PC-3 (cell line): ENCODE results near the gene FAM53B. TPM values are rescaled to one million over a fixed set of nuclear protein-coding genes. Genes with fewer than 3 reads are reported as not detected.

Experiments used
- ATAC-seq: fragments of 200-7000 bp; cut with Tn5 transposase; 2 replicates; pipeline ENCODE4 v1.9.1; 2020; ENCODE audit warnings: mild to moderate bottlenecking, moderate library complexity
- BruUV-seq: library from RNA; stranded (reverse); fragments of 400-500 nt; replicated peaks from 2 replicates; lab custom pipeline; 2021; lab: Mats Ljungman, UMichigan
- CTCF ChIA-PET: fragments of 300-600 bp; sonication (Branson Sonifier 250); formaldehyde crosslinking; loops from one replicate; lab custom pipeline; 2022; ENCODE audit warnings: antibody characterized with exemption; lab: Charles Lee
- POLR2A ChIA-PET: fragments of 300-600 bp; sonication (Branson Sonifier 250); formaldehyde crosslinking; loops from one replicate; lab custom pipeline; 2022; ENCODE audit warnings: antibody characterized with exemption; ENCODE audit not compliant: unreplicated experiment; lab: Charles Lee
- DNase-seq: peaks from one replicate; pipeline ENCODE4 v3.0.0-alpha.2; 2015
- H2AFZ ChIP-seq: fragments of 300-600 bp; sonication (generic); 2 replicates; pipeline ENCODE4 v1.6.0; 2016; ENCODE audit warnings: antibody characterized with exemption, low read length
- H3F3A ChIP-seq: fragments of 300-600 bp; sonication (generic); one replicate; pipeline ENCODE4 v1.6.0; 2017; ENCODE audit warnings: antibody characterized with exemption, low read length, control low read depth, mild to moderate bottlenecking; ENCODE audit not compliant: unreplicated experiment
- H3K27ac ChIP-seq: fragments of 300-600 bp; sonication (generic); 2 replicates; pipeline ENCODE4 v1.5.1; 2016; ENCODE audit warnings: mild to moderate bottlenecking, low read length
- H3K27me3 ChIP-seq: fragments of 300-600 bp; sonication (generic); 2 replicates; pipeline ENCODE4 v1.6.1; 2016; ENCODE audit warnings: low read length, mixed read lengths
- H3K36me3 ChIP-seq: fragments of 300-600 bp; sonication (generic); 2 replicates; pipeline ENCODE4 v1.6.1; 2016; ENCODE audit warnings: low read depth, mixed run types, low read length, mixed read lengths
- H3K4me1 ChIP-seq: fragments of 300-600 bp; sonication (generic); 2 replicates; pipeline ENCODE4 v1.5.1; 2016; ENCODE audit warnings: low read length; ENCODE audit not compliant: insufficient read depth
- H3K4me2 ChIP-seq: fragments of 300-600 bp; sonication (generic); 2 replicates; pipeline ENCODE4 v1.6.0; 2016; ENCODE audit warnings: low read length
- H3K4me3 ChIP-seq: fragments of 300-600 bp; sonication (generic); 2 replicates; pipeline ENCODE4 v1.5.1; 2016; ENCODE audit warnings: mild to moderate bottlenecking, low read length, mixed read lengths
- H3K79me2 ChIP-seq: fragments of 300-600 bp; sonication (generic); 2 replicates; pipeline ENCODE4 v1.6.1; 2017; ENCODE audit warnings: low read length, mixed read lengths
- H3K9ac ChIP-seq: fragments of 300-600 bp; sonication (generic); 2 replicates; pipeline ENCODE4 v1.6.0; 2016; ENCODE audit warnings: mild to moderate bottlenecking, low read length
- H3K9me2 ChIP-seq: fragments of 300-600 bp; sonication (generic); replicated peaks from 2 replicates; pipeline ENCODE4 v1.6.1; 2016; ENCODE audit warnings: mixed run types, low read length, mixed read lengths
- H3K9me3 ChIP-seq: fragments of 300-600 bp; sonication (generic); 2 replicates; pipeline ENCODE4 v1.6.1; 2016; ENCODE audit warnings: low read length, mixed read lengths
- H4K20me1 ChIP-seq: fragments of 300-600 bp; sonication (generic); 2 replicates; pipeline ENCODE4 v1.6.1; 2016; ENCODE audit warnings: low read length, mixed read lengths
- EZH2 ChIP-seq: fragments of 300-600 bp; sonication (generic); IDR thresholded peaks from one replicate; pipeline ENCODE4 v1.6.1; 2017; ENCODE audit warnings: antibody characterized with exemption, mild to moderate bottlenecking, low read length; ENCODE audit not compliant: unreplicated experiment
- EZH2phosphoT487 ChIP-seq: fragments of 300-600 bp; sonication (generic); IDR thresholded peaks from 2 replicates; pipeline ENCODE4 v1.6.1; 2018; ENCODE audit warnings: mild to moderate bottlenecking, antibody characterized with exemption, low read length, borderline replicate concordance
- intact Hi-C: fragments of 100-400 bp; cut with micrococcal nuclease; formaldehyde crosslinking; loops from 2 replicates; pipeline ENCODE4 v1.9.0; 2023
- total RNA-seq: library from RNA; depleted of rRNA; stranded (reverse); fragments of >200 nt; gene quantifications from 2 replicates; pipeline ENCODE4 v1.2.3, GENCODE V29; 2014
- TF ChIP-seq, protein P1 (sequence below): fragments of 300-600 bp; sonication (generic); conservative IDR thresholded peaks from 2 replicates; pipeline ENCODE4 v1.5.1; 2017; ENCODE audit warnings: antibody characterized with exemption, low read depth, mild to moderate bottlenecking, low read length

FAM53B gene
- total RNA-seq, 1 experiment from 2014 or later = 19.4 TPM

DNA sequence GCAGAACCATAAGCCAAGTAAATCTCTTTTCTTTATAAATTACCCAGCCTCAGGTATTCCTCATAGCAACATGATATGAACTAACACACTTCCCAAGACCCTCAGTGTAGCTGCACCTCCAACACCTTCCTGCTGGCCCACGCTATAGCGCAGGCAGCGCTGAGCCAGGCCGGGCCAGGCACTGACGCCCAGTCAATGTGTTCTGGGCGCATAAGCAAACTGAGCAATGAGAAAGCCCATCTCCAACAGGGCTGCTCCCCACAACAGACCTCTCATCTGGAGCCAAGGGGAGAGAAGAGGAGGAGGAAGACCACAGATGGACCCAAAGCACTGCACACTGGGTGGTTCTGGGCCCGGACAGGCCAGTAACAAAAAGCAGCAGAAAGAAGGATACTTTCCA is 40.8 kb downstream of the FAM53B start:
- Histone ChIP-seq H3K9me3 (no peaks in the 10 kb centered on the region), H3K4me2 (no peak overlapping the region), H3K9me2 (no peaks in the 10 kb centered on the region), H3K27me3 (no peaks in the 10 kb centered on the region), H3K27ac (no peak overlapping the region), H2AFZ (no peak overlapping the region), H3K4me1 (no peaks in the 10 kb centered on the region), H3K79me2 (no peaks in the 10 kb centered on the region), H3K9ac (no peak overlapping the region), H4K20me1 (no peaks in the 10 kb centered on the region), H3K36me3 (no peaks in the 10 kb centered on the region), H3F3A (no peaks in the 10 kb centered on the region), H3K4me3 (no peak overlapping the region)
- DNase-seq = no peak
- POLR2A ChIA-PET = no interaction called here
- BruUV-seq = no TSS peak
- no peak for ATAC-seq
- no peak for TF ChIP-seq EZH2phosphoT487
- no peak for TF ChIP-seq EZH2
- TF ChIP-seq, protein P1, sequence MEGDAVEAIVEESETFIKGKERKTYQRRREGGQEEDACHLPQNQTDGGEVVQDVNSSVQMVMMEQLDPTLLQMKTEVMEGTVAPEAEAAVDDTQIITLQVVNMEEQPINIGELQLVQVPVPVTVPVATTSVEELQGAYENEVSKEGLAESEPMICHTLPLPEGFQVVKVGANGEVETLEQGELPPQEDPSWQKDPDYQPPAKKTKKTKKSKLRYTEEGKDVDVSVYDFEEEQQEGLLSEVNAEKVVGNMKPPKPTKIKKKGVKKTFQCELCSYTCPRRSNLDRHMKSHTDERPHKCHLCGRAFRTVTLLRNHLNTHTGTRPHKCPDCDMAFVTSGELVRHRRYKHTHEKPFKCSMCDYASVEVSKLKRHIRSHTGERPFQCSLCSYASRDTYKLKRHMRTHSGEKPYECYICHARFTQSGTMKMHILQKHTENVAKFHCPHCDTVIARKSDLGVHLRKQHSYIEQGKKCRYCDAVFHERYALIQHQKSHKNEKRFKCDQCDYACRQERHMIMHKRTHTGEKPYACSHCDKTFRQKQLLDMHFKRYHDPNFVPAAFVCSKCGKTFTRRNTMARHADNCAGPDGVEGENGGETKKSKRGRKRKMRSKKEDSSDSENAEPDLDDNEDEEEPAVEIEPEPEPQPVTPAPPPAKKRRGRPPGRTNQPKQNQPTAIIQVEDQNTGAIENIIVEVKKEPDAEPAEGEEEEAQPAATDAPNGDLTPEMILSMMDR = no peak
- intact Hi-C loops = no loop called here
- CTCF ChIA-PET = no interaction called here

DNA sequence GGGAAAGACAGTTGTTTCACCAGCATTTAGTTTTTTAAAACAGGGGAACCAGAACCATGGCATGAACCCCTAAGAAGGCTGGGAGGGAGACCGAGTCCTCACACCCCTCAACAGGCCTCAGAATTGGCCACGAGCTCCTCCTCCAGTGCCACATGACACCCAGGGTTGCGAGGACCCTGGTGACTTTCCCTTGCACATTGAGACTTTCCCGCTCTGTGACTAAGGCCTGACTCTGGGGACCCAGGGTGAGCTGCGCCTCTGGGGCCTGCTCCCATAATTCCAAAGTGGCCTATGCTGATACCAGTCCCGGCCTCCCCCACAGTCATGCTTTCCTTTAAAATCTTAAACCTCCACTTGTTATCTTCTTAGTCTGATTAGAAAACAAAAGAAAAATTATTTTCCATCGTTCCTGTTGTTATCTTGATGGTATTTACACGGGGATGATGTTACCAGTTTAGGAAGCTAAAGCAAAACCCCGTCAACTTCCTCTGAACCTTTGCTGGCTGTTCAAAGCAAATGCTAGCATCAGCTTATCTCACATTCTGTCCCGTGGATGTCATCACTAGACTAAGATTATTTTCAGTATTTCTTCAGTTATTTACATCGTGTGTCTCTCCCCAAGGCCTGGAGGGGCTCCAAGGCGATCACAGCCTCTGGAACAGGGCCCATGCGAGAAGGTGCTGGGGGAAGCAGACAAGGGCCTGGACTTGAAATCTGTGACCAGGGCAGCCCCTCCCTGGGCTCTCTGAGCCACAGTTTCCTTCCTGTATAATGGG is 42.1 kb downstream of the FAM53B start:
- DNase-seq (no peak), ATAC-seq (no peak)
- H3K79me2 ChIP-seq = no peaks in the 10 kb centered on the region
- CTCF ChIA-PET = no interaction called here
- BruUV-seq = no TSS peak
- H3K4me2 ChIP-seq = no peak overlapping the region
- H3F3A ChIP-seq = no peaks in the 10 kb centered on the region
- no peaks in the 10 kb centered on the region for H3K4me1 ChIP-seq
- no peaks in the 10 kb centered on the region for H4K20me1 ChIP-seq
- TF ChIP-seq EZH2phosphoT487 (no peak), EZH2 (no peak)
- TF ChIP-seq, protein P1 = no peak
- no peak overlapping the region for H3K9ac ChIP-seq
- no peaks in the 10 kb centered on the region for H3K9me2 ChIP-seq
- POLR2A ChIA-PET = no interaction called here
- H3K27me3 ChIP-seq = no peaks in the 10 kb centered on the region
- no peak overlapping the region for H3K4me3 ChIP-seq
- H3K9me3 ChIP-seq = no peaks in the 10 kb centered on the region
- intact Hi-C loops = no loop called here
- H2AFZ ChIP-seq = no peak overlapping the region
- no peak overlapping the region for H3K27ac ChIP-seq
- H3K36me3 ChIP-seq = no peaks in the 10 kb centered on the region

- no peak overlapping the region for H3K27ac ChIP-seq
- no peaks in the 10 kb centered on the region for H3K79me2 ChIP-seq
- no peaks in the 10 kb centered on the region for H3K9me2 ChIP-seq
- BruUV-seq = no TSS peak
- no peak overlapping the region for H3K4me3 ChIP-seq
- no peaks in the 10 kb centered on the region for H3F3A ChIP-seq
- TF ChIP-seq, protein P1 = no peak
- TF ChIP-seq EZH2 (no peak), EZH2phosphoT487 (no peak)
- no peaks in the 10 kb centered on the region for H3K27me3 ChIP-seq
- CTCF ChIA-PET = no interaction called here
- no peak overlapping the region for H2AFZ ChIP-seq
- H3K36me3 ChIP-seq = no peaks in the 10 kb centered on the region
- no peaks in the 10 kb centered on the region for H4K20me1 ChIP-seq
- H3K9me3 ChIP-seq = no peaks in the 10 kb centered on the region
- ATAC-seq = no peak
- no peak overlapping the region for H3K4me2 ChIP-seq
- no peaks in the 10 kb centered on the region for H3K4me1 ChIP-seq
- POLR2A ChIA-PET = no interaction called here
- intact Hi-C loops = no loop called here
- no peak for DNase-seq
- no peak overlapping the region for H3K9ac ChIP-seq
Observed at GRCh38 chr10:124701435-124701834, 42.7 kb downstream of the FAM53B start.
